ENCODE measurements around the gene SHROOM3. TPM values are rescaled to one million over a fixed set of nuclear protein-coding genes. Genes with fewer than 3 reads are reported as not detected.

The SHROOM3 gene
- total and polyA plus RNA-seq, 2 experiments from 2014 or later, result 11.3 to 73.5 TPM

DNA sequence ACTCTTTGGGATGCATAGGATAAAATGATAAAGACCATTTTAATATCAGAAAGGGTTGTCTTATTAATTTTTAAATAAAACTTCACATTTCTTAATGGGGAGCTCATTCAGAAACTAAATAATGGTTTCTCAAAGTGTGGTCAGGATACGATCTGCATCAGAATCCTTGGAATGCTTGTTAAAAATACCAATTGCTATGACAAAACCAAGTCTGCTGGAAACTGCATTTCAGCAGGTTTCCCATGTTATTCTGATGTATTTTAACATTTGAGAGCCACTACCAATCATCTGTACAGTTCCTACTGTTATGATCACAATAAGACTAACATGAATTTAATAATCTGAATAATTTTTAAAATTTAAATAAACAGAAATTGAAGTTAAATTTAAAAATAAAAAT lies 347.8 kb downstream of the SHROOM3 start:
- peak overlapping the region; percentile 86 for H3K27ac Mint-ChIP-seq

More for the DNA sequence above, 347.8 kb downstream of the SHROOM3 start:
- DNase-seq (ENCODE audit: low spot score), result peak; percentile 70
- Mint-ChIP-seq H3K4me1 (peaks cover 34% of the 10 kb centered on the region), H3K9me3 (no peaks in the 10 kb centered on the region; the same call in 2 of the 3 replicates), H3K27me3 (ENCODE audit: insufficient read depth, low read depth, poor library complexity) (peaks cover 2% of the 10 kb centered on the region), H3K36me3 (ENCODE audit: low read depth) (peaks cover 55% of the 10 kb centered on the region), H3K4me3 (no peak overlapping the region)
- peaks cover 20% of the 10 kb centered on the region for H3K4me1 ChIP-seq (ENCODE audit: insufficient read depth)
- H4K20me1 ChIP-seq (replicated peaks; ENCODE audit: insufficient read depth), result no peaks in the 10 kb centered on the region
- H3K9me2 ChIP-seq (ENCODE audit: insufficient read depth), result 0 out of 2 replicates have a peak, but pooled peaks cover 3% of the 10 kb centered on the region
- no peaks in the 10 kb centered on the region for H3K27me3 ChIP-seq (ENCODE audit: insufficient read depth)
- H3K4me2 ChIP-seq, result 0 out of 2 replicates have a peak overlapping the region, but pooled peaks have one; percentile 16
- TF ChIP-seq ZNF114 (CRISPR knock-in tag; IDR thresholded peaks at IDR 0.05) (no peak), EZH2phosphoT487 (IDR thresholded peaks at IDR 0.05; ENCODE audit: unreplicated experiment) (no peak), CREB1 (CRISPR knock-in tag; IDR thresholded peaks at IDR 0.05; ENCODE audit: low read depth) (no peak), EZH2 (IDR thresholded peaks at IDR 0.05; ENCODE audit: low read depth, unreplicated experiment) (no peak), POLR2AphosphoS5 (IDR thresholded peaks at IDR 0.05; ENCODE audit: low read depth) (no peak), REST (IDR thresholded peaks at IDR 0.05; ENCODE audit: unreplicated experiment) (no peak)
- TF ChIP-seq, protein P1, sequence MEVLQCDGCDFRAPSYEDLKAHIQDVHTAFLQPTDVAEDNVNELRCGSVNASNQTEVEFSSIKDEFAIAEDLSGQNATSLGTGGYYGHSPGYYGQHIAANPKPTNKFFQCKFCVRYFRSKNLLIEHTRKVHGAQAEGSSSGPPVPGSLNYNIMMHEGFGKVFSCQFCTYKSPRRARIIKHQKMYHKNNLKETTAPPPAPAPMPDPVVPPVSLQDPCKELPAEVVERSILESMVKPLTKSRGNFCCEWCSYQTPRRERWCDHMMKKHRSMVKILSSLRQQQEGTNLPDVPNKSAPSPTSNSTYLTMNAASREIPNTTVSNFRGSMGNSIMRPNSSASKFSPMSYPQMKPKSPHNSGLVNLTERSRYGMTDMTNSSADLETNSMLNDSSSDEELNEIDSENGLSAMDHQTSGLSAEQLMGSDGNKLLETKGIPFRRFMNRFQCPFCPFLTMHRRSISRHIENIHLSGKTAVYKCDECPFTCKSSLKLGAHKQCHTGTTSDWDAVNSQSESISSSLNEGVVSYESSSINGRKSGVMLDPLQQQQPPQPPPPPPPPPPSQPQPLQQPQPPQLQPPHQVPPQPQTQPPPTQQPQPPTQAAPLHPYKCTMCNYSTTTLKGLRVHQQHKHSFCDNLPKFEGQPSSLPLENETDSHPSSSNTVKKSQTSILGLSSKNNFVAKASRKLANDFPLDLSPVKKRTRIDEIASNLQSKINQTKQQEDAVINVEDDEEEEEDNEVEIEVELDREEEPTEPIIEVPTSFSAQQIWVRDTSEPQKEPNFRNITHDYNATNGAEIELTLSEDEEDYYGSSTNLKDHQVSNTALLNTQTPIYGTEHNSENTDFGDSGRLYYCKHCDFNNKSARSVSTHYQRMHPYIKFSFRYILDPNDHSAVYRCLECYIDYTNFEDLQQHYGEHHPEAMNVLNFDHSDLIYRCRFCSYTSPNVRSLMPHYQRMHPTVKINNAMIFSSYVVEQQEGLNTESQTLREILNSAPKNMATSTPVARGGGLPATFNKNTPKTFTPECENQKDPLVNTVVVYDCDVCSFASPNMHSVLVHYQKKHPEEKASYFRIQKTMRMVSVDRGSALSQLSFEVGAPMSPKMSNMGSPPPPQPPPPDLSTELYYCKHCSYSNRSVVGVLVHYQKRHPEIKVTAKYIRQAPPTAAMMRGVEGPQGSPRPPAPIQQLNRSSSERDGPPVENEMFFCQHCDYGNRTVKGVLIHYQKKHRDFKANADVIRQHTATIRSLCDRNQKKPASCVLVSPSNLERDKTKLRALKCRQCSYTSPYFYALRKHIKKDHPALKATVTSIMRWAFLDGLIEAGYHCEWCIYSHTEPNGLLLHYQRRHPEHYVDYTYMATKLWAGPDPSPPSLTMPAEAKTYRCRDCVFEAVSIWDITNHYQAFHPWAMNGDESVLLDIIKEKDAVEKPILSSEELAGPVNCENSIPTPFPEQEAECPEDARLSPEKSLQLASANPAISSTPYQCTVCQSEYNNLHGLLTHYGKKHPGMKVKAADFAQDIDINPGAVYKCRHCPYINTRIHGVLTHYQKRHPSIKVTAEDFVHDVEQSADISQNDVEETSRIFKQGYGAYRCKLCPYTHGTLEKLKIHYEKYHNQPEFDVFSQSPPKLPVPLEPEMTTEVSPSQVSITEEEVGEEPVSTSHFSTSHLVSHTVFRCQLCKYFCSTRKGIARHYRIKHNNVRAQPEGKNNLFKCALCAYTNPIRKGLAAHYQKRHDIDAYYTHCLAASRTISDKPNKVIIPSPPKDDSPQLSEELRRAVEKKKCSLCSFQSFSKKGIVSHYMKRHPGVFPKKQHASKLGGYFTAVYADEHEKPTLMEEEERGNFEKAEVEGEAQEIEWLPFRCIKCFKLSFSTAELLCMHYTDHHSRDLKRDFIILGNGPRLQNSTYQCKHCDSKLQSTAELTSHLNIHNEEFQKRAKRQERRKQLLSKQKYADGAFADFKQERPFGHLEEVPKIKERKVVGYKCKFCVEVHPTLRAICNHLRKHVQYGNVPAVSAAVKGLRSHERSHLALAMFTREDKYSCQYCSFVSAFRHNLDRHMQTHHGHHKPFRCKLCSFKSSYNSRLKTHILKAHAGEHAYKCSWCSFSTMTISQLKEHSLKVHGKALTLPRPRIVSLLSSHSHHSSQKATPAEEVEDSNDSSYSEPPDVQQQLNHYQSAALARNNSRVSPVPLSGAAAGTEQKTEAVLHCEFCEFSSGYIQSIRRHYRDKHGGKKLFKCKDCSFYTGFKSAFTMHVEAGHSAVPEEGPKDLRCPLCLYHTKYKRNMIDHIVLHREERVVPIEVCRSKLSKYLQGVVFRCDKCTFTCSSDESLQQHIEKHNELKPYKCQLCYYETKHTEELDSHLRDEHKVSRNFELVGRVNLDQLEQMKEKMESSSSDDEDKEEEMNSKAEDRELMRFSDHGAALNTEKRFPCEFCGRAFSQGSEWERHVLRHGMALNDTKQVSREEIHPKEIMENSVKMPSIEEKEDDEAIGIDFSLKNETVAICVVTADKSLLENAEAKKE (CRISPR knock-in tag; IDR thresholded peaks at IDR 0.05), result no peak
- H3K27ac ChIP-seq (ENCODE audit: low read depth), result peak overlapping the region; percentile 85
- no peaks in the 10 kb centered on the region for H3K79me2 ChIP-seq (replicated peaks; ENCODE audit: insufficient read depth)
- H3K36me3 ChIP-seq (ENCODE audit: insufficient read depth), result no peaks in the 10 kb centered on the region; the same call in 1 of the 2 replicates
- peak; percentile 27; the same call in 2 of the 3 replicates for ATAC-seq
- H2AFZ ChIP-seq, result no peak overlapping the region
- H3F3A ChIP-seq (replicated peaks; ENCODE audit: low read depth), result no peaks in the 10 kb centered on the region
- H3K4me3 ChIP-seq, result no peak overlapping the region

Measured in GM23338 (cell line).